Heart right ventricle (tissue), 16 donors: ENCODE results near the gene MAP7D3. TPM values are rescaled to one million over a fixed set of nuclear protein-coding genes. Genes with fewer than 3 reads are reported as not detected.

ENCODE experiments used
- ATAC-seq, 8 donors: fragments of 200-7000 bp; cut with Tn5 transposase; one replicate each; pipeline ENCODE4 v1.9.1; 2020; ENCODE audit warnings: mild to moderate bottlenecking in 8 of 8, moderate library complexity in 8 of 8, moderate number of reproducible peaks in 1 of 8
- DNase-seq, 2 donors: peaks; one replicate each; pipeline ENCODE4 v3.0.0-alpha.2; 2020
- H3K27ac ChIP-seq, 10 donors: fragments of 200-600 bp; sonication (generic) in 2 of 10; one replicate each; pipeline versions ENCODE4 v1.5.0 to v1.8.0; 2020 to 2022; ENCODE audit warnings: mild to moderate bottlenecking in 3 of 10
- H3K27me3 ChIP-seq, 7 donors: fragments of 200-600 bp; one replicate each; pipeline ENCODE4 v1.8.0; 2021 to 2022; ENCODE audit warnings: mild to moderate bottlenecking in 2 of 7
- H3K36me3 ChIP-seq, 9 donors: fragments of 200-600 bp; sonication (generic) in 1 of 9; one replicate each; pipeline versions ENCODE4 v1.5.0 to v1.8.0; 2020 to 2022; ENCODE audit warnings: mild to moderate bottlenecking in 2 of 9
- H3K4me1 ChIP-seq, 9 donors: fragments of 200-600 bp; sonication (generic) in 1 of 9; one replicate each; pipeline versions ENCODE4 v1.5.0 to v1.8.0; 2020 to 2022; ENCODE audit warnings: mild to moderate bottlenecking in 4 of 9
- H3K4me3 ChIP-seq, 10 donors: fragments of 200-600 bp; sonication (generic) in 2 of 10; one replicate each; pipeline versions ENCODE4 v1.5.0 to v1.8.0; 2020 to 2022; ENCODE audit warnings: mild to moderate bottlenecking in 7 of 10, moderate library complexity in 2 of 10
- H3K9me3 ChIP-seq, 11 donors: fragments of 200-600 bp in 10 of 11; sonication (generic) in 2 of 11; one replicate each; pipeline versions ENCODE4 v1.5.0 to v1.8.0; 2013 to 2022; ENCODE audit warnings: mild to moderate bottlenecking in 2 of 11, control low read depth in 1 of 11, moderate library complexity in 1 of 11
- CTCF ChIP-seq, 9 donors: fragments of 200-600 bp; sonication (generic) in 2 of 9; IDR thresholded peaks; one replicate each; pipeline versions ENCODE4 v1.5.0 to v1.8.0; 2021 to 2022; ENCODE audit warnings: antibody characterized with exemption in 9 of 9, mild to moderate bottlenecking in 5 of 9, moderate library complexity in 1 of 9
- WGBS, 2 donors: extraction: QIAGEN DNeasy Blood & Tissue Kit; methylation state at CpG; one replicate each; pipeline ENCODE4 v1.1.7; 2013; ENCODE audit warnings: inconsistent platforms in 1 of 2; 5-methylcytosine and 5-hydroxymethylcytosine counted together
- intact Hi-C, 10 donors: fragments of 100-400 bp; cut with DNase I; formaldehyde crosslinking; loops; one replicate each; pipeline versions ENCODE4 v1.11.1 to v1.14.2; 2022
- polyA plus RNA-seq, 2 donors: library from polyadenylated mRNA; stranded (reverse); fragments of 200-250 nt; gene quantifications; one replicate each; pipeline ENCODE4 v1.2.3, GENCODE V29; 2013
- total RNA-seq, 10 donors: library from RNA; stranded (reverse); fragmentation: NEBNext Ultra II Directional in 3 of 10; extraction: Animal tissue kit (Norgen Biotek cat#: 25700) in 3 of 10; gene quantifications; one replicate each; pipeline versions ENCODE4 v1.2.1 to v1.2.4, GENCODE V29; 2021 to 2023
- donor health status: Arrhythmogenic right ventricular cardiomyopathy.
- donor health status: ischemic (EF 13 %, LVEDD 7.1; RV severe dilation, severe dysfunction).
- donor health status: healthy with polysubstance abuse.
- donor health status: DM: no; HTN: yes; CAD: no.
- donor health status: DM: no; HTN: no; CAD: no.
- donor health status: ischemic (EF 25% LVEDD 6.9; RV normal size, moderate dysfunction).
- donor health status: ischemic (EF 25% LVEDD 5.7; RV mildly dilated, moderate dysfunction).
- donor health status: healthy.
- donor health status: DM: yes; HTN: yes; CAD: no.
- donor health status: Ischemic cardiomyopathy.
- donor health status: ischemic (EF 35%, LVEDD 5.7; RV mildly dilated, moderate dysfunction).
- donor health status: nonischemic (EF 11% LVEDD 7.7; RV severe dilation, severe dysfunction).
- donor health status: DM: yes; HTN: yes; CAD: no.
- donor health status: PGD.
- donor health status: ischemic (EF 29% LVEDD 5.4; RV normal size, mild dysfunction).
- donor health status: nonischemic (EF 23%, LVEDD 6.1; RV moderate dilation, normal function).

The MAP7D3 gene
- total and polyA plus RNA-seq, 12 donors: 8.1 to 16.2 (median 14.0) TPM

DNA sequence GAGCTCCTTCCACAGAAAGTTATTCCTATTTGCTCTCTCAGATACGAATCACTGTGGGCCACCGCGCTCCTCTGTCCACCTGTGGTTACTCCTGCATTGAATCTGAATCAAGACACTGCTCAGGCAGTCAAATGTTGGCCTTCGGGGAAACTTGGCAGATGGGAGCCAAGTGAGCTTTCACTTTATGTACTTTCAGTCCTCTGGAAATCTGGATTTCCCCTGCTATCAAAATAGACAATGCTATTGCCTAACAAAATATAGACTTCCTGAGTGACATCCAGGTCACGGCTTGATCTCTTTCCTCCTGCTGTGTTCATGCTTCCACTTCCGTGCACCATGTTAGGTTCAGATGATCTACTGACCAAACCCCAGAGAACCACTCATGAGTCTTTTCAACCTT, 60.0 kb downstream of the MAP7D3 start:
- Histone ChIP-seq H3K27me3 (peaks cover 0 to 9% (median 0%) of the 10 kb centered on the region in 7 donors), H3K9me3 (no peaks in the 10 kb centered on the region), H3K4me1 (peaks cover 6 to 94% (median 59%) of the 10 kb centered on the region in 9 donors), H3K4me3 (no peak overlapping the region), H3K27ac (peak overlapping the region; percentile 39 to 92 (median 76)), H3K36me3 (no peaks in the 10 kb centered on the region)
- 32 to 36% methylated on average over 4 to 6 of the region's 6 CpGs for WGBS, 2 donors
- no peak for TF ChIP-seq CTCF (IDR thresholded peaks at IDR 0.05)
- intact Hi-C loops: no loop called here
- ATAC-seq (peak; percentile 12 to 59 (median 54)), DNase-seq (no peak)

DNA sequence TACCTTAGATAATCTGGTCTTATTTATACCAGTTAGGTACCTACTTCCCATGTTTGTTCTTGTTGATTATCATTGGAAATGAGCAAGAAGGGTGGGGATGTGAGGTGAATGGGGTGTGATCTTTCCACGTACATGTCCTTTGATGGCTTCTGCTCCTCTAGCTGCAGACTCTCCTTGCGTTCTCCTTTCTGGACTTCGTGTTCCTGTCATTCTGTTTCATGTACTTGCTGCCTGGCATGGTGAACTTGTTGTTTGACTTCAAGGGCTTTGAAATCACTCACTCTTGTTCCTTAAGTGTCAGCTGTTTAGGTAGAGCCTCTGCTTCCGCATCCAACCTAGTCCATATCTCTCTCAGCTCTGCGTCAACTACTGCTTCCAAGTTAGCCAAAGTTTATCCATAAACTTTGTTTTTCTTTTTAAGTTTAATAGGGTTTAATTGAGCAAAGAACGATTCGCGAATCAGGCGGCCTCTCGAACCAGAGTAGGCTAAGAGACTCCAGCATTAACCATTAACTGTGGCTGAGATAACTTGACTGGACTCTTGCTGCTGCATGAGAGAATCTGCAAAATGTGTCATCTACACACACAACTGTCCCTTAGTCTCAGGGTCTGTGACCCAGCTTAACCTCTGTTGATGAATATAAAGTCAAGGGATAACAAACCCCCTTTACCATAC, 61.0 kb downstream of the MAP7D3 start:
- intact Hi-C loops: no loop called here
- WGBS, 2 donors: 76 to 78% methylated on average over 10 of the region's 10 CpGs

GRCh38 chrX:136189222-136189621, 62.0 kb downstream of the MAP7D3 start:
- 9 to 16% methylated on average over 2 of the region's 2 CpGs for WGBS, 2 donors
- Histone ChIP-seq H3K9me3 (no peaks in the 10 kb centered on the region), H3K4me3 (no peak overlapping the region), H3K36me3 (no peaks in the 10 kb centered on the region), H3K27me3 (peaks cover 0 to 19% (median 0%) of the 10 kb centered on the region in 7 donors), H3K4me1 (peaks cover 6 to 94% (median 67%) of the 10 kb centered on the region in 9 donors), H3K27ac (peak overlapping the region; percentile 2 to 92 (median 76))
- intact Hi-C loops: no loop called here
- TF ChIP-seq CTCF (IDR thresholded peaks at IDR 0.05): peak in 3 of 9 donors; percentile 9 to 32 (median 19)
- ATAC-seq (peak in 6 of 8 donors; percentile 11 to 74 (median 36)), DNase-seq (peak in 1 of 2 donors; percentile 41)

More for the DNA sequence above, 61.0 kb downstream of the MAP7D3 start:
- no peaks in the 10 kb centered on the region for H3K9me3 ChIP-seq
- DNase-seq (no peak), ATAC-seq (peak in 3 of 8 donors; percentile 6 to 43 (median 9))
- H3K36me3 ChIP-seq: no peaks in the 10 kb centered on the region
- H3K4me1 ChIP-seq: peaks cover 6 to 94% (median 58%) of the 10 kb centered on the region in 9 donors
- no peak for TF ChIP-seq CTCF (IDR thresholded peaks at IDR 0.05)
- H3K27ac ChIP-seq: peak overlapping the region; percentile 3 to 92 (median 76)
- no peak overlapping the region for H3K4me3 ChIP-seq
- peaks cover 0 to 16% (median 0%) of the 10 kb centered on the region in 7 donors for H3K27me3 ChIP-seq

DNA sequence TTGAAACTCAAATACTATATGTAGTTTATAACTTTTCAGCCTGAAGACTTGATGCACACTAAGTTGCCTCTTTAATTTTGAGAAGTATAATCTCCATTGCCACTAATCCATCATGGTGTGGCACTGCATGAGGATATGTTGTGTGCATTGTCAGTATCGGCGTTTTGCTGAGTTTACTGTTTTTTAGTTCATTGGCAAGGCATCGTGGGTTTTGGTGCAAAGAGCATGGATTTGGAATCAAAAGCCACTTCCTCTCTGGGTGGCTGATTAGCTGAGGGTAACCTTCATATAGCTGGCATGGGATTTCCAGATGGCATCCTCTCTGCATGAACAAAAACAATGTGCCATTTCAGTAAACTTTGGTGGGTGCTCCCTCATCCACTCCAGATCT, 65.2 kb downstream of the MAP7D3 start:
- ATAC-seq: no peak
- Histone ChIP-seq H3K4me1 (peaks cover 4 to 94% (median 44%) of the 10 kb centered on the region in 9 donors), H3K9me3 (no peaks in the 10 kb centered on the region), H3K36me3 (no peaks in the 10 kb centered on the region), H3K27me3 (peaks cover 0 to 34% (median 0%) of the 10 kb centered on the region in 7 donors), H3K4me3 (no peak overlapping the region), H3K27ac (peak overlapping the region; percentile 50 to 85 (median 72))
- no peak for DNase-seq
- TF ChIP-seq CTCF (IDR thresholded peaks at IDR 0.05): no peak
- intact Hi-C loops: no loop called here
- WGBS, 2 donors: 34 to 52% methylated on average over 3 of the region's 3 CpGs
